ENCODE data around the gene TMCO5A. TPM values are rescaled to one million over a fixed set of nuclear protein-coding genes. Genes with fewer than 3 reads are reported as not detected.

TMCO5A gene
- total RNA-seq, 1 donor from 2014 or later = not detected

- H3K27me3 ChIP-seq (ENCODE audit: low read depth) = peaks cover 11% of the 10 kb centered on the region
- H3K4me3 ChIP-seq = no peak overlapping the region
- no peaks in the 10 kb centered on the region for H3K36me3 ChIP-seq
- no peaks in the 10 kb centered on the region for H3K4me1 ChIP-seq
- H3K9me3 ChIP-seq (replicated peaks) = no peaks in the 10 kb centered on the region
- H3K27ac ChIP-seq (replicated peaks) = no peak overlapping the region
- no peak for DNase-seq
- no peak for TF ChIP-seq CTCF (IDR thresholded peaks at IDR 0.05; ENCODE audit: borderline replicate concordance)
- intact Hi-C loops (cut with micrococcal nuclease) = no loop called here
Observed at GRCh38 chr15:37898362-37898761, 36.1 kb upstream of the TMCO5A start.

- no peaks in the 10 kb centered on the region for H3K4me1 ChIP-seq
- no peaks in the 10 kb centered on the region for H3K9me3 ChIP-seq (replicated peaks)
- H3K4me3 ChIP-seq = no peak overlapping the region
- H3K27me3 ChIP-seq (ENCODE audit: low read depth) = peaks cover 11% of the 10 kb centered on the region
- no peak overlapping the region for H3K27ac ChIP-seq (replicated peaks)
- intact Hi-C loops (cut with micrococcal nuclease) = no loop called here
- DNase-seq = no peak
- no peaks in the 10 kb centered on the region for H3K36me3 ChIP-seq
- no peak for TF ChIP-seq CTCF (IDR thresholded peaks at IDR 0.05; ENCODE audit: borderline replicate concordance)
Observed at GRCh38 chr15:37900326-37901221, 33.9 kb upstream of the TMCO5A start.

GRCh38 chr15:37902126-37902525 lies 32.3 kb upstream of the TMCO5A start:
- Histone ChIP-seq H3K4me3 (no peak overlapping the region), H3K27me3 (ENCODE audit: low read depth) (peaks cover 11% of the 10 kb centered on the region), H3K27ac (replicated peaks) (no peak overlapping the region), H3K36me3 (no peaks in the 10 kb centered on the region), H3K9me3 (replicated peaks) (no peaks in the 10 kb centered on the region), H3K4me1 (no peaks in the 10 kb centered on the region)
- no peak for DNase-seq
- intact Hi-C loops (cut with micrococcal nuclease) = no loop called here
- TF ChIP-seq CTCF (IDR thresholded peaks at IDR 0.05; ENCODE audit: borderline replicate concordance) = no peak

GRCh38 chr15:37903919-37904625 lies 30.4 kb upstream of the TMCO5A start:
- peaks cover 11% of the 10 kb centered on the region for H3K27me3 ChIP-seq (ENCODE audit: low read depth)
- no peaks in the 10 kb centered on the region for H3K36me3 ChIP-seq
- no peak overlapping the region for H3K27ac ChIP-seq (replicated peaks)
- no peak for DNase-seq
- no peak for TF ChIP-seq CTCF (IDR thresholded peaks at IDR 0.05; ENCODE audit: borderline replicate concordance)
- no peaks in the 10 kb centered on the region for H3K9me3 ChIP-seq (replicated peaks)
- no peaks in the 10 kb centered on the region for H3K4me1 ChIP-seq
- intact Hi-C loops (cut with micrococcal nuclease) = no loop called here
- H3K4me3 ChIP-seq = no peak overlapping the region

- no peak overlapping the region for H3K4me3 ChIP-seq
- no peaks in the 10 kb centered on the region for H3K9me3 ChIP-seq (replicated peaks)
- intact Hi-C loops (cut with micrococcal nuclease) = no loop called here
- no peak for DNase-seq
- no peaks in the 10 kb centered on the region for H3K4me1 ChIP-seq
- H3K27me3 ChIP-seq (ENCODE audit: low read depth) = peaks cover 7% of the 10 kb centered on the region
- H3K27ac ChIP-seq (replicated peaks) = no peak overlapping the region
- H3K36me3 ChIP-seq = no peaks in the 10 kb centered on the region
- no peak for TF ChIP-seq CTCF (IDR thresholded peaks at IDR 0.05; ENCODE audit: borderline replicate concordance)
Observed at GRCh38 chr15:37907136-37907535, 27.3 kb upstream of the TMCO5A start.
